Posterior cingulate gyrus (tissue), 11 donors: Measurements from ENCODE around the gene ORC1.

Experiments
- DNase-seq, 10 donors: peaks; one replicate each; pipeline versions ENCODE4 v3.0.0 to v3.0.0-alpha.2; 2020 to 2021; ENCODE audit warnings: mixed read lengths in 3 of 10
- intact Hi-C: fragments of 100-400 bp; cut with DNase I; formaldehyde crosslinking; loops from one replicate; pipeline ENCODE4 v1.15.1; 2023

ORC1 gene

DNA sequence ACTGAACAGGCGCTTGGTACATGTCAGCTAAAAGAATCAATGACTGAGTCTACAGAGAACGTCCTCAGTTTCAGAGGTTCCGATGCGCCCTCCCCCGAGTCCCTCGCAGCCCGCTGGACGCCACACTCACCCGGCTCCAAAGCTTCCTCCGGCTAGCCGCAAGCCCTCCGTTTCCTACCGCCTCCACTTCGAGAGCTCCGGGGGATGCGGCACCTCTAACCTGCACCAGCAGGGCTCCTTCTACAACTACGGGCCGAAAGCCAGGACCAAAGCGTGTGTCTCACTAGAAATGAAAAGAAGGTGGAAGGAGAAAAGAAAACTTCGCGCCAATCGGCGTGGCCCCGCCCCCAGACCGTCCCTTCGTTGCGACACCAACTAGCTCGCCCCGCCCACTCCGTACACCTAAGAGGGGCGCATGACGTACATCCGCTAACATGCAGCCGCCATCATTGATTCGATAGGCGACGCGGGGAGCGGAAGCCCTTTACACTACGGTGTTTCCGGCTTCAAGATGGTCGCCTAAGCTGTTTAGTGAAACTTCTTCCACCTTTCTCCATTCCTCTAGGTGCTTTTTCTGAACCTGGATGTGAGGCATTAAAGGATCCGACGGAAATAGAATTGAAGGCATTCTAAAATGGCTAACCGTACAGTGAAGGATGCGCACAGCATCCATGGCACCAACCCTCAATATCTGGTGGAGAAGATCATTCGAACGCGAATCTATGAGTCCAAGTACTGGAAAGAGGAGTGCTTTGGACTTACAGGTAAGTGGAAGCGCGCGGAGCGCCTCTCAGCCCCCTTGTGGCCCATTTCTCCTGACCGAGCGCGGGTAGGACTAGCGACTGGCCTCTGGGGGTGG lies at the start of gene ORC1, which contains the start of gene PRPF38A:
TSS of gene ORC1 (minus strand) at position 308 of the 859 bp plus-strand sequence. CDS start 2,200 bp downstream, outside the sequence.
TSS of gene PRPF38A (plus strand) at position 487 of the 859 bp plus-strand sequence. CDS start at position 635, 148 bp downstream.
- DNase-seq, result peak; percentile 94 to 99 (median 98)
- intact Hi-C loops, result loop anchor here (1.0 to 10.0 kb wide), 2 partner anchors 38 to 150 kb away; partner anchors contain the start of genes CC2D1B and TUT4

DNA sequence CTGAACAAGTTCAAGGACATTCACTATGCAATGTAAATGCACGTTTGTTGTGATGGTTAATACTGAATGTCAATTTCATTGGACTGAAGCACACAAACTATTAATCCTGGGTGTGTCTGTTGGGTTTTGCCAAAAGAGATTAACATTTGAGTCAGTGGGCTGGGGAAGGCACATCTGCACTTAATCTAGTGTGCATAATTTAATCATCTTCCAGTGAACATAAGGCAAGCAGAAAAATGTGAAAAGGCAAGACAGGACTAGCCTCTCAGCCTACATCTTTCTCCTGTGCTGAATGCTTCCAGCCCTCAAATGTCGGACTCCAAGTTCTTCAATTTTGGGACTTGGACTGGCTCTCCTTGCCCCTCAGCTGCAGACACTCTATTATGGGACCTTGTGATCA lies 40.2 kb upstream of the ORC1 start:
- intact Hi-C loops, result no loop called here
- no peak for DNase-seq

DNA sequence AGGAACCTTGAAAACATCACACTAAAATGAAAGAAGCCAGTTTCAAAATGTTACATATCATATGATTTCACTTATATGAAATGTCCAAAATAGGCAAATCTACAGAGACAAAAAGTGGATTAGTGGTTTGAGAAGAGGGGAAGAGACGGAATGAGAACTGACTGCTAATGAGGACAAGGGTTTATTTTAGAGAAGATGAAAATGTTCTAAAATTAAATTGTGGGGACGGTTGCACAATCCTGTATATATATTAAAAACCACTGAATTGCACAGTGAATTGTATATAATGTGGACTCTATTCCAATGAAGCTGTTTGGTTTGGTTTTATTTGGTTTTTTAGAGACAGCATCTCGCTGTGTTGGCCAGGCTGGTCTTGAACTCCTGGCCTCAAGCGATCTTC lies 35.8 kb upstream of the ORC1 start:
- DNase-seq, result no peak
- intact Hi-C loops, result no loop called here

- intact Hi-C loops, result no loop called here
Observed at GRCh38 chr1:52436817-52437216, 32.6 kb upstream of the ORC1 start.

DNA sequence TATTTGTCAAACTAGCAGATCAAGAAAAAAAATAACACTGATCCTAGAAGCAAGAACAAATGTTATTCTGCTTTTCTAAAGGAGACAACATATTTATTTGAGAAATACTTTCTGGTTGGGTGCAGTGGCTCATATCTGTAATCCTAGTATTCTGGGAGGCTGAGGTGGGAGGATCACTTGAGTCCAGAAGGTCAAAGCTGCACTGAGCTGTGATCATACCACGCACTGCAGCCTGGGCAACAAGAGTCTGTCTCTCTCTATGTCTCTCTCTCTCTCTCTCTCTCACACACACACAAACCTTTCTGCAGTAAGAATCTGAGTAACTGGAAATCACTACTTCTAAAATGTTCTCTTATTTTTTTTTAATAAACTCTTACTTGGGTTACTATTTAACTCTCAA lies 31.4 kb upstream of the ORC1 start:
- no peak for DNase-seq
- intact Hi-C loops, result no loop called here

More at GRCh38 chr1:52436817-52437216, 32.6 kb upstream of the ORC1 start:
- DNase-seq, result no peak

GRCh38 chr1:52435211-52435610 lies 31.0 kb upstream of the ORC1 start:
- intact Hi-C loops, result no loop called here
- DNase-seq, result no peak

- DNase-seq, result no peak
- intact Hi-C loops, result no loop called here
Observed at GRCh38 chr1:52432807-52433206, 28.6 kb upstream of the ORC1 start.

DNA sequence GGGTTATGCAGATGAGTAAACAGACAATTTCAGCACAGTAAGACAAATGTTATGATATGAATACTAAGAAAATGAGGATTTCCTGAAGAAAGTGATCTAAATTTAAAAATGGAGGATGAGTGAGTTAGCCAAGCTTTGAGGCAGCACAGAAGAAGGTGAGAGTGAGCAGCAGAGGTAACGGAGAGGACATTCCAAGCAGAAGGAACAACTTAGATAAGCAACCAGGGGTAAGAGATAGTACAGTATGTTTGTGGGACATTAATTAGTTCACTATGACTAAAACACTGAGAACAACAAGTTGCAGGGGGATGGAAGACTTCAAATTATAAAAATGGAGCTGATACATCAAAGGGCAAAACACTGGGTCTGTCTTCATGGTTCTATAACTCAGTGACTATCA lies 22.9 kb upstream of the ORC1 start:
- intact Hi-C loops, result no loop called here

GRCh38 chr1:52426371-52426770 lies 22.1 kb upstream of the ORC1 start:
- intact Hi-C loops, result no loop called here
- DNase-seq, result no peak

More for the DNA sequence above, 22.9 kb upstream of the ORC1 start:
- DNase-seq, result no peak

DNA sequence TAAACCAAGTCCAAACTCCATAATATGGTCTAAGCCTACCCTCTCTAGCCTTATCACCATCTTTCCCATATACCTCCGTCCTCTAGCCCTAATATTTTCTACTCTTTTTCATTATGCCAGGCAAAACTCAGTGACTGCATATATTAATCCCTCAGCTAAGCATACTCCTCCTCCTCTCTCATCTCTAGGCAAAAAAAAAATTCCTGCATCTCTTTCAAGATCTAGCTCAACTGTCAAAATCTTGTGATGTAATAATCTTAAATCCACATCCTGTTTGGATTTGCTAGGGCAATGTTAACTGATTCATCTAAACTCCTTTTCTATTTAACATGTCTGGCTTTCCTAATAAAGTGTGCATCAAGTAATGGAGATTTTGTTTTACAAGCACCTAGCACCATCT lies 20.6 kb upstream of the ORC1 start:
- intact Hi-C loops, result no loop called here
- DNase-seq, result no peak

- DNase-seq, result no peak
- intact Hi-C loops, result no loop called here
Observed at GRCh38 chr1:52424231-52424636, 20.0 kb upstream of the ORC1 start.

- DNase-seq, result no peak
- intact Hi-C loops, result no loop called here
Observed at GRCh38 chr1:52423771-52424170, 19.5 kb upstream of the ORC1 start.

DNA sequence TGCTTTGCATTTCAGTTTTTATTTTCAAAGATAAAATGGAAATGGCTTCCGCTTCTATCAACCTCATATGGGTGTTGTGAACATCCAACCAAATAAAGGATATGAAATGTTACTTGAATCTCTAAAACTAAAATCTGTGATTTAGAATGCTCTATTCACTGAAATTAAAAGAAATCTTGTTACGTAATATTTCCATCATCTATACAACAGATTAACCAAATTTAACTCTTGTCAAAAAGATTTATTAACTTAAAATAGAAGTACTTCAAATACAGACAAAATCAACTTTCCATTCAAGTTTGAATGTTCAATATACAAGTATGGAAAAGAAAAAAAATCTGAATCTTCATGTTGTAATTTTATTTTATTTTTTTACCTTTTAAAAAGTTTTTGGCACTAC lies 18.8 kb upstream of the ORC1 start:
- intact Hi-C loops, result no loop called here
- no peak for DNase-seq

DNA sequence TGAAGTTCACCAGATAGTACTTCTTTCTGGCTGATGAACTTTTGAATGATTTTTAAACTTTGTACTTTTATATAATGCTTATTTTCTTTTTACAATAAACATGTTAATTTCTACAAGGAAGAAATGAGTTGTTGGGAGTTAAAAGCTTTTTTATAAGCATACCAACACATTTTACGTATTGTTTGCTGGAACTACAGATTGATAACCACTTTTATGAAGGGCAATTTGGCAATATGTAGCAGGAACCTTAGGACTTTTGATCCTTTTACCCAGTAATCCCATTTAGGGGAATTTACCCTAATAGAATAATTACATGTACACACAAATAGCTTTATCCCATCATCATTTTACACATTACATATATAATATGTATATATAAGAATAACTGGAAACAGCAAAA lies 16.5 kb upstream of the ORC1 start:
- DNase-seq, result no peak
- intact Hi-C loops, result no loop called here

GRCh38 chr1:52416811-52417210 lies 12.6 kb upstream of the ORC1 start:
- DNase-seq, result no peak
- intact Hi-C loops, result no loop called here

- intact Hi-C loops, result no loop called here
- no peak for DNase-seq
Observed at GRCh38 chr1:52414942-52415341, 10.7 kb upstream of the ORC1 start.

GRCh38 chr1:52413410-52413989 lies 9.3 kb upstream of the ORC1 start:
- intact Hi-C loops, result no loop called here
- DNase-seq, result no peak

DNA sequence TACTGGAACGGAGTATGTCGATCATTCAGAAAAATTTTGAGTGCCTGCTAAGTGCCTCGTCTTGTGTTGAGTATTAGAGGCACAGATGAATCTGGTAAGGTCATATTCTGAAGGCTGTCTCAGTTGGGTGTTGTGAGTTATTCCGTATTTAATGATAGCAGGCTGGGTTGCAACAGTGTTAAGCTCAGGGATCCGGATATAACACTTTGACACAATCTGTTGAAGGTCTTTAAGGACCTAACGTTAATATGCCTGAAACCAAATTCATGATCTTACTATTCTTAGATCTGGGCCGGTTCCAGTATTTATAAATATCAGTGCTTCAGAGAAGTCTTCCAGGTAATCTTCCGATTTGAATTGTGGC lies 734 bp upstream of the ORC1 start:
- no peak for DNase-seq
- intact Hi-C loops, result loop anchor here (1.0 to 10.0 kb wide), 2 partner anchors 39 to 150 kb away; partner anchors contain the start of genes CC2D1B and TUT4

DNA sequence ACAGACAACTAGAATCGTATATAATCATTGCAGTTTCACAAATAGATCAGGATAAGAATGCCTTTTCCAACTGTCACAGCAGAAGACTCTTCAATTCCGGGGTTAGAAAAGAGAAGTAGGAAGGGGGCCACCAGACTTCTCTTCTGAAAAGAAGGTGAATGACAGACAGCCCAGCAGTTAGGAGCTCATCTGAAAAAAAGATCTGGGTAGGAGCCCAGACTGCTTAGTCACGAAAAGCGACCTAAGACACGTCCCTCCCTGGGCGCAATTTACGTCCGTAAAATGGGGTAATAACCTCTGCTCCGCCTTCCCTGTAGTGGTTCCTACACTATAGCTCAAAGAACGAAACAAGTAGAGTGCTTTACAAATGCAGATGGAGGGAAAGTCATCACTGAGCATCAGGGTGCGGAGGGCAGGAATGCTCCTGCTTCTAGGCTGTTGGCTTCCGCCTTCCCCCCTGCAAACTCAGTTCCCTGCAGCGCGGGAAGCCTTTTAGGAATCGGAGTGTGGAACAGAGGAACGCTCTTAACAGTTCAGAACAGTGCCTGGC lies 582 bp downstream of the ORC1 start:
- intact Hi-C loops, result loop anchor here (1.0 to 10.0 kb wide), 2 partner anchors 37 to 151 kb away; partner anchors contain the start of genes CC2D1B and TUT4
- no peak for DNase-seq

DNA sequence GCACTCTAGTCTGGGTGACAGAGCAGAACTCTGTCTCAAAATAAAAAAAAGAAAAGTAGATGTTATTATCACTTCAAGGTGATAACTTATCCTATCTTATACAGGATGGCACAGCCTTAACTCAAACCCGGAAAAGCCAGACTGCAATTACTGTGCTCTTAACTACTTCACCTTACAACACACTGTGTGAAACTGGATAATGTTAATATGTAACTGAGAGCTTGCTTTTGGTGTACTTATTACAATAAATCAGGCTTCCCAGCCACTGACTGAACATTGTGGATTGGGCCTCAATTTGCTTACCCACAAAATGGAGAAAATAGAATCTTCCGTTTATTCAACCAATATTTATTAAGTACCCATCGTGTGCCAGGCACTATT lies 1.4 kb downstream of the ORC1 start:
- intact Hi-C loops, result loop anchor here (10.0 kb wide), 1 partner anchor 152 kb away; the partner anchor contains the start of gene TUT4
- DNase-seq, result no peak

DNA sequence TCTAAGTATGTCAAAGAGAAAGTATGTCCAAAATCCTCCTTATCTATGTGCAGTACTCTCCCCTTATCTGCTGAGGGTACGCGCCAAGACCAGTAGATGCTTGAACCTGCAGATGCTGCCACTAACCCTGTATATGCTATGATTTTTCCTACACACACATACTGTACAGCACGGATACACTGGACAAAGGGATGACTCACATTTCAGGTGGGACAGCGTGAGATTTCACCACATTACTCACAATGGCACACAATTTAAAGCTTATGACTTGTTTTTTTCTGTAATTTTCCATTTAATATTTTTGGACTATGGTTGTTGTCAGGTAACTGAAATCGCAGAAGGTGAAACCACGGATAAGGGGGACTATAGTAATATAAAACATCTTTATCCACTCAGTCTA lies 4.1 kb downstream of the ORC1 start:
- no peak for DNase-seq
- intact Hi-C loops, result loop anchor here (10.0 kb wide), 1 partner anchor 155 kb away; the partner anchor contains the start of gene TUT4
